HG02798 (cell line): ENCODE data around the gene KIAA1671.
A peak's percentile ranks its signal among the peaks of the same experiment; 100 is the strongest.

Experiments used
- ATAC-seq: cut with Tn5 transposase; IDR thresholded peaks from one replicate; pipeline ENCODE4 v1.9.1; 2021; ENCODE audit warnings: mild to moderate bottlenecking; ENCODE audit not compliant: unreplicated experiment, poor library complexity

Gene KIAA1671

DNA sequence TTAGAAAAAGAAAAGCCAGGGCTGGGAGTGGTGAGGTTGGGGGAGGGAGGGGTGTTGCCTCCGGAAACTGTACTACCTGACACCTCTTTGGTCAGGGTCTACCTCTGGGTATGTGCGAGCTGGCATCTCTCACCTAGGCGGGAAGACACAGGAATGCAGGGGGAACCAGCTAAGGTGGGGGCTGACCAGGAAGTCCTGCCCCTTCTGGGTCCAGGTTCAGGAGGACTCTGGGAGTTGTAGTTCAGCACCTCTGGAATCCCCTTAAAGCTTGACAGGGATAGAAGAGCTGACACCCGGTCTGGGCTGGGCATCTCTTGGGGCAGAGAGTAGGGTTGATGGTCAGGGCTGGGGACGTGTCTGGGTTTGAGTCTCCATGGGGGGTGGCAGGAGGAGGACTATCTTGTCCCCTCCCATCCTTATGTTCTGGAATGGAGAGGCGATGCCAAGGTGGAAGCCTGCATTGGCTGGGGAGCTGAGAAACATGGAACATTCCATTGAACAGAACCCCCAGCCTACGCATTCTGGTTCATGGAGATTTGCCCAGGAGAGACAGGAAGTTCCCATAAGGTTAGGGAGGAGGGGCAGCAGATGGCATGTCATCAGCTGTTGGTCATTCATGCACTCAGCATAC lies 2.1 kb upstream of the KIAA1671 start:
- ATAC-seq, result no peak

GRCh38 chr22:24952837-24953383 lies 394 bp downstream of the KIAA1671 start:
- ATAC-seq, result peak; percentile 2

DNA sequence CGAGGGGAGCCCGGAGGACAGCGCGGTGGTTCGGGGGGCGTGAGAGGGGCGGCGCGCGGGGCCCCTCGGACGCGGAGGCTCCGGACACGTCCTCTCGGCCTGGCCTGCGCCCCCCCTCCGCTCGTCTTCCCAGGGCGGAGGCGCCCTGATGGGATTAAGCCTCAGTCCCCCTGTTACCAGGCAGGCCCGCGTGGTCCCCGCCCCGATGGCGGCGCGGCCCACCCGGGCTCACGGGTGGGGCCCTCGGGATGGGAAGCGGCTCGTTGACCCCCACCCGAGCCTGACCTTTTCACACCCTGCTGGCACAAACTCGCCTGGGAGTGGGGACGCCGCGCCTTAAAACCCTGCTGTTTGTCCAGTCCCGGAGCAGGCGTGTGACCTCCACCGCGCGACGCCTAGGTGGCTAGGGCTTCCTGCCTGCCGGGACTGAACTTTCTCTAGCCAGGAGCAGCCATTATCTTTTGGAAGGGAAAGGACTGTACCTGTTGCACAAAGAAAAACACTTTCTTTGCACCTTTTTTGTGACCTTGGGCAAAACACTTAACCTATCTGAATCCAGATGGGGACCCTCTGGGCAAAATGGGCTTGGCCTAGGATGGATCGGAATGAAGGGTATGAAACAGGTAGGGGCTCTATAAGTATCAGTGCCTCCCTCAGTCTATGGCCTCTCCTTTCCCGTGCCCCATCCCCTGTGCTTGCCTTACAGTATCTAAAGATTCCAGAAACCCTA lies 1.0 kb downstream of the KIAA1671 start:
- ATAC-seq, result no peak

- ATAC-seq, result no peak
Observed at GRCh38 chr22:24954114-24954463, 1.6 kb downstream of the KIAA1671 start.

DNA sequence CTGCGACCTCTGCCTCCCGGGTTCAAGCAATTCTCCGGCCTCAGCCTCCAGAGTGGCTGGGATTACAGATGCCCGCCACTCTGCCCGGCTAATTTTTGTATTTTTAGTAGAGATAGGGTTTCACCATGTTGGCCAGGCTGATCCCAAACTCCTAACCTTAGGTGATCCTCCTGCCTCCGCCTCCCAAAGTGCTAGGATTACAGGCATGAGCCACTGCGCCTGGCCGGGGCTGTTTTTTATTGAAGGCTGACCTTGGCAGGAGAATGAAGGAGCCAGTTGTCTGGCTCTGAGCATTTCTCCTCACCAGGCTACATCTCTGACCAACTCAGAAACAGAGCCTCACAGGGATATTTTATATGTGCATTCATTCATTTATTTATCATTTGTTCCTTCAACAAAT lies 2.3 kb downstream of the KIAA1671 start:
- ATAC-seq, result no peak

- no peak for ATAC-seq
Observed at GRCh38 chr22:24957043-24957442, 4.5 kb downstream of the KIAA1671 start.

DNA sequence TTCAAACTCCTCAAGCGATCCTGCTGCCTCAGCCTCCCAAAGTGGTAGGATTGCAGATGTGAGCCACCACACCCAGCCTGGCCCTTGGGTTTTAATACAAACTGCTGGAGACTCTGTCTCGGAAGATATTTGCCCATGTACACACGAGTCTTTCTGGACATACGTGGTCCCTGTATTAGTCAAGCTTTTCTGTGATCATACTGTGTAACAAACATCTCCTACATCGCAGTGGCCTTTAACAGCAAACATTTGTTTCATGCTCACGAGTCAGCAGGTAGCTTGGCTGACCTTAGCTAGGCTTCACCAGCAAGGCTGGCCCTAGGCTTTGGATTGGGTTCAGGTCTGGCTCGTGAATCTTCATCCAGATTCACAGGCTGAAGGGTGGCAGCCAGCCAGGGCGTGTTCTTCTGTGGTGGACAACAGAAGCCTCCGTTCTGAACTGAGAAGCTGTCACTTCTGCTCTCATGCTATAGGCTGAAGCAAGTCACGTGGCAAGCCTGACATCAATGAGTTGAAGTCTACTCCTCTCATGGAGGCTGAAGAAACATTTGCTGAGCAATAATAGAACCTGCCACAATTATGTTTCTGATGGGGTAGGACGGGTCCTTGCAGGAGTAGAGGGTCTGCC lies 8.8 kb downstream of the KIAA1671 start:
- ATAC-seq, result no peak

DNA sequence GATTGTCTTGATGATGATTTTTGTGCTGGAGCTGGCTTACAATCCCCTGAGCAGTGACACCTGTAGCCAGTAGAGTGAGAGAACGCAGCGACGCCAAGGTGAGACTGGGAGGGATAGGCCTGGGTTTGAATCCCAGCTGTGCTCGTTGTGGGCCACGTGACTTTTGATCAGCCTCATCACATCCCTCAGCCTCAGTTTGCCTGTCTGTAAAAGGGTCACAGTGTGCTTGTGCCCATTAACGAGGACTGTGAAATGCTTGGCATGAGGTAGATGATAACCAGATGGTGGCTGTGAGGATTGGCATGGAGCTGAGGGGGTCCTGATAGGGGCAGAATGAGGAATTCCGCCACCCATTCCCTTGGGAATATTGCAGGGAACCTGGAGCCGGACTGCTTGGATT lies 9.6 kb downstream of the KIAA1671 start:
- no peak for ATAC-seq

GRCh38 chr22:24962835-24963234 lies 10.3 kb downstream of the KIAA1671 start:
- no peak for ATAC-seq

GRCh38 chr22:24964441-24964840 lies 11.9 kb downstream of the KIAA1671 start:
- ATAC-seq, result no peak

DNA sequence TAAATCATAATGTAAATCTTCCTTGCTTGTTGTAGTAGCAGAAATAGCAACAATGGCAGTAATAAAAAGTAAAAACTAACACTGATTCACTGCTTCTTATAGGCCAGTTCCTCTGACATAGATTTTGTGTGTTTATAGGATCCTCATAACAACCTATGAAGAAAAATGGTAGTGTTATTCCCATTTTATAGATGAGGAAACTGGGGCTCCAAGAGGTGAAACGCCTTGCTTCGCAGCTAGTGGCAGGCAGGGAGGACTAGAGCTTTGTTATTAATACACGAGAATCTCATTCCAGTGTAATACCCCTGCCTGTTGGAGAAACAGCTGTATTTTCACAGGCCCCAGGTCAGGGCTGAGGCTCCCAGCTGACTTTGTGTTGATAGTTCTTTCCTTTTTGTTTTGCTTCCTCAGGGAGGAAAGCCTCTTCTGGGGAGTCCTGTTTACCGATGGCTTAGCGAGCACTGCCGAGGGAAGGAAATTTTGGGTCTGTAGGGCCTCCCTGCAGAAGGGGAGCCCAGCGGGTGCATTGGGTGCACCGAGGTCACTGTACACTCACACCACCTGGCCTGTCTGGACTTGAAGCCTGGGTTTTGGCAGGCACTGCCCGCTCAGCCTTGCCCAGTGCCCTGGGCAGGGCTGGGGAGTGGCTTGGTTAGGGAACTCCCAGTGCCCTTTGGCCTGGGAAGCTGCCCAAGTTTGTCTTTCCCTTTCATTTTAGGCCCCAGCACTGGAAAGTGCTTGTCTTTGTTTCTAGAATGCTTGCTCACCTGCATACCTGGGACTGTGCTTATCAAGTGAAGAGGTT lies 13.5 kb downstream of the KIAA1671 start:
- no peak for ATAC-seq

DNA sequence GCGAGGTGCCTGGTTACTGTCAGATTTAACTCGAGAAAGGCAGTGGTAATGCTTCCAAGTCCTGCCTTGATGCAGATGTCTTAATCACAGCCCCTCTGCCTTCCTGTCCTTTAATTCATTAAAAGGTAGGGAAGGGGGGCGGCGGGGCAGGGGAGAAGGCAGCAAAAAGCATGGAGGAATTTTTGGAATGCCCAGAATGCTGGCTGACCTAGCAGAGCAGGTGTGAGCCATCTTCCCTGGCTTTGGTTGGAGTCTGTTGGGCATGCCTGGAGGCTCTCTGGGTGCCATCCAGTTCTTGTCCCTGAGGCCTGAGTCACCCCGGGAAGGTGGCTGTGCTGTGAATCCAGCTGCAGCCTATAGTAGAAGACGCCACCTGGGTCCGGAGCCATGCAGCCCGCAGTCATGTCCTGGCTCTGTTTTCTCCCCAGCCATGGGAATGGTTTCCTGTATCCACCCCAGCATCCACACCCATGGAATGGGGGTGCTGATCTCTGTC lies 15.6 kb downstream of the KIAA1671 start:
- ATAC-seq, result no peak

DNA sequence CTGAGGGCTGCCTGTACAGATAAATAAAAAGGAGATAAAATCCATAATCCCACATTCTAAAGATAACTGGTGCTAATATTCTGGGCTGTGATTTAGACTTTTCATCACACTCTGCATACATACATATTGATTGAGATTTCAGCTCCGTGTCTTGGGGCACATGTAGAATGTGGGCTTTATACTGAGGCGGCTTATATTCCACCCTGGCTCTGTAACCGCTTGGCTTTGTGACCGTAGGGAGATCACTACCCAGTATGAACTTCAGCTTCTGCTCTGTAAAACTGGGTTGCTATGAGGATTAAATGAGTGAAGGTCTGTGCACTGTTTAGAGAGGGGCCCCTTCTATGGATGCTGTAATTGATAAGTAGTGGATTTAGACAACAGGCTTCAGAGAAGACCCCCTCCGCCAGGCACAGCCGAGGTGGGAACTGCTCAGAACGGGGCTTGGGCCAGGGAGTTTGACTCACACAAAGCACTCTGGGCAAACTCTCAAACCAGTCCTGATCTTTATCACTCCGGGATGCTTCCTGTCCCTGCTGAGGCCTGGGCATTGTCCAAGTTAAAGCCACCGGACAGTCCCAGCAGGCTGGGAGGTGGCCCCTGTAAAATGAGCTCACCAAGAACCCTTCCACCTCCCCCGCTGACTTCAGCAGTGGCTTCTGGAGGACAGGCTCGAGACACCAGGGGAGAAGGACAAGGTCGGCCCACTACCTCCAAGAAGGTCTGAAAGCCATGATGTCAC lies 17.2 kb downstream of the KIAA1671 start:
- ATAC-seq, result no peak

GRCh38 chr22:24972369-24972768 lies 19.9 kb downstream of the KIAA1671 start:
- no peak for ATAC-seq

- no peak for ATAC-seq
Observed at GRCh38 chr22:24973872-24974271, 21.4 kb downstream of the KIAA1671 start.

DNA sequence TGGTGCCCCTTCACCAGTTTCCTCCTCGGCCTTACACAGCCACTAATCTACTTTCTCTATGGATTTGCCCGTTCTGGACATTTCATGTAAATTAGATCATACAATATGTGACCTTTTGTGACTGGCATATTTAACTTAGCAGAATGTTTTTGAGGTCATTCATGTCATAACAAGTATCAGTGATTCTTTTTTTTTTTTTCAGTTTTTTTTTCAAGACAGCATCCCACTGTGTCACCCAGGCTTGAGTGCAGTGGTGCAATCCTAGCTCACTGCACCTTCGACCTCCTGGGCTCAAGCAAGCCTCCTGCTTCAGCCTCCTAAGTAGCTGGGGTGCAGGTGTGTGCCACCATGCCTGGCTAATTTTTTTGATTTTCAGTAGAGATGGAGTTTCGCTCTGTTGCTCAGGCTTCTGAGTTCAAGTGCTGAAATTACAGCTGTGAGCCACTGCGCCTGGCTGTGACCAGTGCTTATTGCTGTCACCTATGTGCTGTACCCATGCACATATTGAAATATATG lies 22.7 kb downstream of the KIAA1671 start:
- no peak for ATAC-seq

GRCh38 chr22:24975813-24976341 lies 23.4 kb downstream of the KIAA1671 start:
- no peak for ATAC-seq

- ATAC-seq, result no peak
Observed at GRCh38 chr22:24976442-24977218, 24.1 kb downstream of the KIAA1671 start.
